Transverse colon (tissue), 4 donors: Measurements from ENCODE around the gene LTB.

Experiments
- CTCF ChIP-seq, 5 experiments: fragments of 200-600 bp in 3 of 5; fragments of 450-650 bp in 2 of 5; sonication (generic) in 3 of 5; IDR thresholded peaks; 1 replicate in 2 of 5; 2 replicates in 3 of 5; pipeline ENCODE4 v1.5.1; 2016 to 2017; ENCODE audit warnings: antibody characterized with exemption in 5 of 5, inconsistent platforms in 3 of 5, mild to moderate bottlenecking in 2 of 5, moderate library complexity in 1 of 5
- POLR2AphosphoS5 ChIP-seq, 3 donors: sonication (generic); formaldehyde crosslinking; IDR thresholded peaks; one replicate each; pipeline ENCODE4 v1.6.1; 2016; ENCODE audit warnings: antibody characterized with exemption in 3 of 3

GRCh38 chr6:31597006-31597405 is 14.8 kb upstream of the LTB start:
- TF ChIP-seq POLR2AphosphoS5 (IDR thresholded peaks at IDR 0.05) (no peak), CTCF (IDR thresholded peaks at IDR 0.05) (peak; percentile 8 to 45 (median 31))
